SK-N-SH (cell line): ENCODE results near the gene THY1. TPM values are rescaled to one million over a fixed set of nuclear protein-coding genes. Genes with fewer than 3 reads are reported as not detected.

Experiments used
- CTCF ChIA-PET: fragments of 300-600, 350-600 bp; formaldehyde crosslinking; extraction: SDS; loops from one replicate; lab custom pipeline; 2021; lab: Yijun Ruan, JAX
- POLR2A ChIA-PET: fragments of 350-600 bp; sonication (Branson Sonifier 250); formaldehyde crosslinking; extraction: SDS; loops from one replicate; lab custom pipeline; 2020; ENCODE audit warnings: antibody characterized with exemption, inconsistent platforms; lab: Yijun Ruan, JAX
- DNase-seq: peaks from one replicate; pipeline ENCODE4 v3.0.0; 2012
- H2AFZ ChIP-seq: fragments of 200-600 bp; sonication (generic); 2 replicates; pipeline ENCODE4 v1.8.1; 2016; ENCODE audit warnings: antibody characterized with exemption, mild to moderate bottlenecking, low read depth
- H3F3A ChIP-seq: fragments of 200-600 bp; sonication (generic); replicated peaks from 2 replicates; pipeline ENCODE3; 2016; ENCODE audit warnings: antibody characterized with exemption, mild to moderate bottlenecking; ENCODE audit not compliant: insufficient read depth
- H3K27ac ChIP-seq, 2 experiments: fragments of 200-500 bp in 1 of 2; fragments of 200-600 bp in 1 of 2; sonication (Bioruptor generic) in 1 of 2; sonication (generic), shearing (Covaris generic) in 1 of 2; 2 replicates each; pipeline versions ENCODE4 v1.5.1 to v1.6.1; 2014 to 2016; ENCODE audit warnings: low read depth in 2 of 2, inconsistent platforms in 1 of 2, low read length in 1 of 2, mild to moderate bottlenecking in 1 of 2, mixed read lengths in 1 of 2
- H3K27me3 ChIP-seq: fragments of 200-600 bp; sonication (generic), shearing (Covaris generic); 2 replicates; pipeline ENCODE4 v1.6.1; 2016; ENCODE audit warnings: mixed run types; ENCODE audit not compliant: insufficient read depth
- H3K36me3 ChIP-seq, 2 experiments: fragments of 200-500 bp in 1 of 2; fragments of 200-600 bp in 1 of 2; sonication (Bioruptor generic) in 1 of 2; sonication (generic) in 1 of 2; replicated peaks in 1 of 2; 2 replicates each; pipeline versions ENCODE3 to v1.5.1; 2014 to 2016; ENCODE audit warnings: low read length in 1 of 2, mild to moderate bottlenecking in 1 of 2; ENCODE audit not compliant: insufficient read depth in 2 of 2, control insufficient read depth in 1 of 2
- H3K4me1 ChIP-seq, 2 experiments: fragments of 200-500 bp in 1 of 2; fragments of 200-600 bp in 1 of 2; sonication (Bioruptor generic) in 1 of 2; sonication (generic), shearing (Covaris generic) in 1 of 2; 2 replicates each; pipeline versions ENCODE4 v1.5.1 to v1.6.1; 2014 to 2016; ENCODE audit warnings: low read depth in 1 of 2, low read length in 1 of 2, mixed run types in 1 of 2; ENCODE audit not compliant: insufficient read depth in 2 of 2, control insufficient read depth in 1 of 2
- H3K4me2 ChIP-seq: fragments of 200-600 bp; sonication (generic), shearing (Covaris generic); 2 replicates; pipeline ENCODE4 v1.6.1; 2017; ENCODE audit warnings: mixed run types
- H3K4me3 ChIP-seq, 2 experiments: fragments of 200-500 bp in 1 of 2; fragments of 200-600 bp in 1 of 2; sonication (Bioruptor generic) in 1 of 2; sonication (generic), shearing (Covaris generic) in 1 of 2; 2 replicates each; pipeline versions ENCODE4 v1.5.1 to v1.8.1; 2014 to 2016; ENCODE audit warnings: low read depth in 2 of 2, inconsistent platforms in 1 of 2, low read length in 1 of 2, mild to moderate bottlenecking in 1 of 2, mixed read lengths in 1 of 2, moderate library complexity in 1 of 2
- H3K79me2 ChIP-seq: fragments of 200-600 bp; sonication (generic); 2 replicates; pipeline ENCODE4 v1.8.1; 2017; ENCODE audit warnings: mild to moderate bottlenecking; ENCODE audit not compliant: insufficient read depth
- H3K9ac ChIP-seq: fragments of 200-600 bp; sonication (generic); 2 replicates; pipeline ENCODE4 v1.6.1; 2017; ENCODE audit warnings: mixed run types
- H3K9me2 ChIP-seq: fragments of 200-600 bp; sonication (generic); 2 replicates; pipeline ENCODE4 v1.6.1; 2017; ENCODE audit warnings: mixed run types
- H3K9me3 ChIP-seq: fragments of 200-600 bp; sonication (generic); 2 replicates; pipeline ENCODE4 v1.6.1; 2017; ENCODE audit warnings: mixed run types, mild to moderate bottlenecking, moderate library complexity
- H4K20me1 ChIP-seq: fragments of 200-600 bp; sonication (generic); 2 replicates; pipeline ENCODE4 v1.6.1; 2017; ENCODE audit warnings: mild to moderate bottlenecking, mixed run types; ENCODE audit not compliant: insufficient read depth
- CHD2 ChIP-seq: fragments of 150-350 bp; IDR thresholded peaks from 2 replicates; pipeline ENCODE4 v1.6.1; 2018; ENCODE audit warnings: low read length; ENCODE audit not compliant: partially characterized antibody
- CTCF ChIP-seq: fragments of 200-600 bp; sonication (generic); IDR thresholded peaks from 2 replicates; pipeline ENCODE4 v1.6.1; 2017; ENCODE audit warnings: antibody characterized with exemption, mild to moderate bottlenecking, moderate library complexity
- ELF1 ChIP-seq: IDR thresholded peaks from 2 replicates; pipeline ENCODE4 v1.4.0; 2012
- EP300 ChIP-seq, 2 experiments: IDR thresholded peaks; 2 replicates each; pipeline versions ENCODE4 v1.4.0 to v1.6.1; 2012; ENCODE audit warnings: borderline replicate concordance in 1 of 2, low read depth in 1 of 2, low read length in 1 of 2
- FOXJ3 ChIP-seq: sonication (generic); formaldehyde crosslinking; IDR thresholded peaks from 2 replicates; pipeline ENCODE4 v1.5.1; 2020; ENCODE audit warnings: mild to moderate bottlenecking, missing genetic modification reagents
- FOXM1 ChIP-seq: IDR thresholded peaks from 2 replicates; pipeline ENCODE4 v1.4.0; 2012; ENCODE audit warnings: low read depth, mild to moderate bottlenecking
- GATA2 ChIP-seq: sonication (generic); formaldehyde crosslinking; IDR thresholded peaks from 2 replicates; pipeline ENCODE4 v1.5.0; 2020; ENCODE audit warnings: mild to moderate bottlenecking, missing genetic modification reagents
- IRF3 ChIP-seq: fragments of 150-350 bp; IDR thresholded peaks from 2 replicates; pipeline ENCODE4 v1.6.1; 2016; ENCODE audit warnings: mild to moderate bottlenecking, low read depth, low read length
- MAX ChIP-seq: IDR thresholded peaks from 2 replicates; pipeline ENCODE4 v1.4.0; 2012; ENCODE audit warnings: low read depth
- MXI1 ChIP-seq: IDR thresholded peaks from 2 replicates; pipeline ENCODE4 v1.6.1; 2012; ENCODE audit warnings: mild to moderate bottlenecking, low read depth, low read length, improper control_type of control experiment
- NRF1 ChIP-seq: IDR thresholded peaks from 2 replicates; pipeline ENCODE4 v1.6.1; 2012; ENCODE audit warnings: low read depth, mild to moderate bottlenecking, low read length
- RAD21 ChIP-seq: IDR thresholded peaks from 2 replicates; pipeline ENCODE4 v1.6.1; 2012; ENCODE audit warnings: mild to moderate bottlenecking, low read length
- RCOR1 ChIP-seq: fragments of 150-350 bp; IDR thresholded peaks from 2 replicates; pipeline ENCODE4 v1.6.1; 2017; ENCODE audit warnings: antibody characterized with exemption, low read length
- RXRA ChIP-seq: IDR thresholded peaks from 2 replicates; pipeline ENCODE4 v1.4.0; 2012; ENCODE audit warnings: low read depth, mild to moderate bottlenecking, borderline replicate concordance
- SMC3 ChIP-seq: IDR thresholded peaks from 2 replicates; pipeline ENCODE4 v1.6.1; 2012; ENCODE audit warnings: low read depth, low read length, improper control_type of control experiment
- TAF1 ChIP-seq: IDR thresholded peaks from 2 replicates; pipeline ENCODE4 v1.6.1; 2012; ENCODE audit warnings: low read depth, mild to moderate bottlenecking, low read length, moderate library complexity, borderline replicate concordance
- TCF12 ChIP-seq: IDR thresholded peaks from 2 replicates; pipeline ENCODE4 v1.4.0; 2012
- WGBS: methylation state at CpG from one replicate; pipeline ENCODE4 v1.1.6; 2017; ENCODE audit warnings: low lambda C conversion rate; 5-methylcytosine and 5-hydroxymethylcytosine counted together
- polyA plus RNA-seq, 3 experiments: library from polyadenylated mRNA; depleted of rRNA; stranded (reverse); fragments of >200 nt; gene quantifications; 2 replicates each; pipeline ENCODE4 v1.2.3, GENCODE V29; 2012

Gene THY1
- polyA plus RNA-seq, 1 of the 3 experiments (the other 2 are of a cell fraction) = 1,091 TPM

- Histone ChIP-seq H3K9ac (no peak overlapping the region), H3K27me3 (no peaks in the 10 kb centered on the region), H2AFZ (no peak overlapping the region), H3F3A (no peaks in the 10 kb centered on the region), H3K4me2 (0 out of 2 replicates have a peak overlapping the region, but pooled peaks have one; percentile 1), H3K27ac (peak overlapping the region in 1 of 2 experiments; percentile 98; a peak in 2 of 4 replicates), H3K9me2 (no peaks in the 10 kb centered on the region), H4K20me1 (no peaks in the 10 kb centered on the region), H3K9me3 (no peaks in the 10 kb centered on the region), H3K79me2 (no peaks in the 10 kb centered on the region), H3K4me3 (no peak overlapping the region; a peak in 1 of 4 replicates), H3K36me3 (no peaks in the 10 kb centered on the region), H3K4me1 (peaks cover 4 to 87% of the 10 kb centered on the region in 2 experiments)
- POLR2A ChIA-PET = interaction anchor here (0.6 to 1.8 kb wide), 7 partner anchors 19 to 280 kb away, joined by 3 to 9 read pairs (median 7); partner anchors contain the start of gene C1QTNF5
- CTCF ChIA-PET = interaction anchor here (0.6 to 22.5 kb wide), 35 partner anchors 7 to 368 kb away, joined by 3 to 390 read pairs (median 5); partner anchors contain the start of genes C1QTNF5, CBL, DPAGT1 and MFRP
- 21% methylated on average over 5 of the region's 11 CpGs for WGBS
- TF ChIP-seq EP300 (IDR thresholded peaks at IDR 0.05; ENCODE audit: borderline replicate concordance in 1 of 2, low read depth in 1 of 2, low read length in 1 of 2) (peak in 1 of 2 experiments; percentile 87; a peak in 2 of 4 replicates), TAF1 (no peak), SMC3 (0 out of 2 replicates have a peak, but pooled peaks have one; percentile 16), MAX (no peak), CHD2 (peak; percentile 91), FOXJ3 (CRISPR knock-in tag) (peak; percentile 73; the same call in 1 of the 2 replicates), GATA2 (CRISPR knock-in tag) (peak; percentile 98), IRF3 (no peak), MXI1 (peak; percentile 94), TCF12 (peak; percentile 38; the same call in 1 of the 2 replicates), RCOR1 (peak; percentile 73)
- DNase-seq = peak; percentile 90
Observed at GRCh38 chr11:119374632-119375336, 48.2 kb downstream of the THY1 start.

- Histone ChIP-seq H3K4me2 (0 out of 2 replicates have a peak overlapping the region, but pooled peaks have one; percentile 1), H3K4me1 (peaks cover 9 to 94% of the 10 kb centered on the region in 2 experiments), H3K27me3 (no peaks in the 10 kb centered on the region), H3F3A (no peaks in the 10 kb centered on the region), H3K27ac (peak overlapping the region in 1 of 2 experiments; percentile 98; a peak in 2 of 4 replicates), H3K79me2 (no peaks in the 10 kb centered on the region), H3K4me3 (peak overlapping the region in 1 of 2 experiments; percentile 27; a peak in 2 of 4 replicates), H2AFZ (no peak overlapping the region), H3K9me2 (no peaks in the 10 kb centered on the region), H3K9ac (no peak overlapping the region), H3K9me3 (no peaks in the 10 kb centered on the region), H4K20me1 (no peaks in the 10 kb centered on the region), H3K36me3 (no peaks in the 10 kb centered on the region)
- peak; percentile 84 for DNase-seq
- POLR2A ChIA-PET = interaction anchor here (1.2 to 1.8 kb wide), 6 partner anchors 18 to 279 kb away, joined by 3 to 9 read pairs (median 7); partner anchors contain the start of gene C1QTNF5
- WGBS = 58% methylated on average over 5 of the region's 5 CpGs
- TF ChIP-seq CTCF (peak; percentile 88), EP300 (IDR thresholded peaks at IDR 0.05; ENCODE audit: borderline replicate concordance in 1 of 2, low read depth in 1 of 2, low read length in 1 of 2) (peak in 1 of 2 experiments; percentile 26; a peak in 1 of 4 replicates), RXRA (no peak), ELF1 (no peak), CHD2 (peak; percentile 51), NRF1 (0 out of 2 replicates have a peak, but pooled peaks have one; percentile 2), GATA2 (CRISPR knock-in tag) (peak; percentile 32; the same call in 1 of the 2 replicates), MXI1 (no peak), SMC3 (peak; percentile 85), RAD21 (peak; percentile 96), RCOR1 (peak; percentile 61; the same call in 1 of the 2 replicates), FOXM1 (no peak), TAF1 (no peak)
- CTCF ChIA-PET = interaction anchor here (0.6 to 22.5 kb wide), 41 partner anchors 8 to 369 kb away, joined by 3 to 390 read pairs (median 4); partner anchors contain the start of genes C1QTNF5, CBL, DPAGT1 and MFRP
Observed at GRCh38 chr11:119373921-119374631, 48.9 kb downstream of the THY1 start.
